PC-3 (cell line): ENCODE data around the gene TMEM117. TPM values are rescaled to one million over a fixed set of nuclear protein-coding genes. Genes with fewer than 3 reads are reported as not detected.

ENCODE experiments used
- ATAC-seq: fragments of 200-7000 bp; cut with Tn5 transposase; 2 replicates; pipeline ENCODE4 v1.9.1; 2020; ENCODE audit warnings: mild to moderate bottlenecking, moderate library complexity
- BruUV-seq: library from RNA; stranded (reverse); fragments of 400-500 nt; replicated peaks from 2 replicates; lab custom pipeline; 2021; lab: Mats Ljungman, UMichigan
- CTCF ChIA-PET: fragments of 300-600 bp; sonication (Branson Sonifier 250); formaldehyde crosslinking; loops from one replicate; lab custom pipeline; 2022; ENCODE audit warnings: antibody characterized with exemption; lab: Charles Lee
- POLR2A ChIA-PET: fragments of 300-600 bp; sonication (Branson Sonifier 250); formaldehyde crosslinking; loops from one replicate; lab custom pipeline; 2022; ENCODE audit warnings: antibody characterized with exemption; ENCODE audit not compliant: unreplicated experiment; lab: Charles Lee
- DNase-seq: peaks from one replicate; pipeline ENCODE4 v3.0.0-alpha.2; 2015
- H2AFZ ChIP-seq: fragments of 300-600 bp; sonication (generic); 2 replicates; pipeline ENCODE4 v1.6.0; 2016; ENCODE audit warnings: antibody characterized with exemption, low read length
- H3F3A ChIP-seq: fragments of 300-600 bp; sonication (generic); one replicate; pipeline ENCODE4 v1.6.0; 2017; ENCODE audit warnings: antibody characterized with exemption, low read length, control low read depth, mild to moderate bottlenecking; ENCODE audit not compliant: unreplicated experiment
- H3K27ac ChIP-seq: fragments of 300-600 bp; sonication (generic); 2 replicates; pipeline ENCODE4 v1.5.1; 2016; ENCODE audit warnings: mild to moderate bottlenecking, low read length
- H3K27me3 ChIP-seq: fragments of 300-600 bp; sonication (generic); 2 replicates; pipeline ENCODE4 v1.6.1; 2016; ENCODE audit warnings: low read length, mixed read lengths
- H3K36me3 ChIP-seq: fragments of 300-600 bp; sonication (generic); 2 replicates; pipeline ENCODE4 v1.6.1; 2016; ENCODE audit warnings: low read depth, mixed run types, low read length, mixed read lengths
- H3K4me1 ChIP-seq: fragments of 300-600 bp; sonication (generic); 2 replicates; pipeline ENCODE4 v1.5.1; 2016; ENCODE audit warnings: low read length; ENCODE audit not compliant: insufficient read depth
- H3K4me2 ChIP-seq: fragments of 300-600 bp; sonication (generic); 2 replicates; pipeline ENCODE4 v1.6.0; 2016; ENCODE audit warnings: low read length
- H3K4me3 ChIP-seq: fragments of 300-600 bp; sonication (generic); 2 replicates; pipeline ENCODE4 v1.5.1; 2016; ENCODE audit warnings: mild to moderate bottlenecking, low read length, mixed read lengths
- H3K79me2 ChIP-seq: fragments of 300-600 bp; sonication (generic); 2 replicates; pipeline ENCODE4 v1.6.1; 2017; ENCODE audit warnings: low read length, mixed read lengths
- H3K9ac ChIP-seq: fragments of 300-600 bp; sonication (generic); 2 replicates; pipeline ENCODE4 v1.6.0; 2016; ENCODE audit warnings: mild to moderate bottlenecking, low read length
- H3K9me2 ChIP-seq: fragments of 300-600 bp; sonication (generic); replicated peaks from 2 replicates; pipeline ENCODE4 v1.6.1; 2016; ENCODE audit warnings: mixed run types, low read length, mixed read lengths
- H3K9me3 ChIP-seq: fragments of 300-600 bp; sonication (generic); 2 replicates; pipeline ENCODE4 v1.6.1; 2016; ENCODE audit warnings: low read length, mixed read lengths
- H4K20me1 ChIP-seq: fragments of 300-600 bp; sonication (generic); 2 replicates; pipeline ENCODE4 v1.6.1; 2016; ENCODE audit warnings: low read length, mixed read lengths
- EZH2 ChIP-seq: fragments of 300-600 bp; sonication (generic); IDR thresholded peaks from one replicate; pipeline ENCODE4 v1.6.1; 2017; ENCODE audit warnings: antibody characterized with exemption, mild to moderate bottlenecking, low read length; ENCODE audit not compliant: unreplicated experiment
- EZH2phosphoT487 ChIP-seq: fragments of 300-600 bp; sonication (generic); IDR thresholded peaks from 2 replicates; pipeline ENCODE4 v1.6.1; 2018; ENCODE audit warnings: mild to moderate bottlenecking, antibody characterized with exemption, low read length, borderline replicate concordance
- intact Hi-C: fragments of 100-400 bp; cut with micrococcal nuclease; formaldehyde crosslinking; loops from 2 replicates; pipeline ENCODE4 v1.9.0; 2023
- total RNA-seq: library from RNA; depleted of rRNA; stranded (reverse); fragments of >200 nt; gene quantifications from 2 replicates; pipeline ENCODE4 v1.2.3, GENCODE V29; 2014
- TF ChIP-seq, protein P1 (sequence below): fragments of 300-600 bp; sonication (generic); conservative IDR thresholded peaks from 2 replicates; pipeline ENCODE4 v1.5.1; 2017; ENCODE audit warnings: antibody characterized with exemption, low read depth, mild to moderate bottlenecking, low read length

Gene TMEM117
- total RNA-seq, 1 experiment from 2014 or later = 9.0 TPM

- intact Hi-C loops = no loop called here
- H4K20me1 ChIP-seq = no peaks in the 10 kb centered on the region
- H3K36me3 ChIP-seq = no peaks in the 10 kb centered on the region
- H3K9me3 ChIP-seq = no peaks in the 10 kb centered on the region
- no peak for TF ChIP-seq EZH2phosphoT487
- TF ChIP-seq, protein P1, sequence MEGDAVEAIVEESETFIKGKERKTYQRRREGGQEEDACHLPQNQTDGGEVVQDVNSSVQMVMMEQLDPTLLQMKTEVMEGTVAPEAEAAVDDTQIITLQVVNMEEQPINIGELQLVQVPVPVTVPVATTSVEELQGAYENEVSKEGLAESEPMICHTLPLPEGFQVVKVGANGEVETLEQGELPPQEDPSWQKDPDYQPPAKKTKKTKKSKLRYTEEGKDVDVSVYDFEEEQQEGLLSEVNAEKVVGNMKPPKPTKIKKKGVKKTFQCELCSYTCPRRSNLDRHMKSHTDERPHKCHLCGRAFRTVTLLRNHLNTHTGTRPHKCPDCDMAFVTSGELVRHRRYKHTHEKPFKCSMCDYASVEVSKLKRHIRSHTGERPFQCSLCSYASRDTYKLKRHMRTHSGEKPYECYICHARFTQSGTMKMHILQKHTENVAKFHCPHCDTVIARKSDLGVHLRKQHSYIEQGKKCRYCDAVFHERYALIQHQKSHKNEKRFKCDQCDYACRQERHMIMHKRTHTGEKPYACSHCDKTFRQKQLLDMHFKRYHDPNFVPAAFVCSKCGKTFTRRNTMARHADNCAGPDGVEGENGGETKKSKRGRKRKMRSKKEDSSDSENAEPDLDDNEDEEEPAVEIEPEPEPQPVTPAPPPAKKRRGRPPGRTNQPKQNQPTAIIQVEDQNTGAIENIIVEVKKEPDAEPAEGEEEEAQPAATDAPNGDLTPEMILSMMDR = no peak
- no peak for TF ChIP-seq EZH2
- no peak overlapping the region for H3K27ac ChIP-seq
- DNase-seq (no peak), ATAC-seq (no peak)
- no peaks in the 10 kb centered on the region for H3K79me2 ChIP-seq
- no peak overlapping the region for H3K4me2 ChIP-seq
- ChIA-PET POLR2A (no interaction called here), CTCF (no interaction called here)
- H3K9ac ChIP-seq = no peak overlapping the region
- H3K4me1 ChIP-seq = no peaks in the 10 kb centered on the region
- BruUV-seq = no TSS peak
- H3F3A ChIP-seq = no peaks in the 10 kb centered on the region
- no peak overlapping the region for H2AFZ ChIP-seq
- H3K4me3 ChIP-seq = no peak overlapping the region
- no peaks in the 10 kb centered on the region for H3K27me3 ChIP-seq
- no peaks in the 10 kb centered on the region for H3K9me2 ChIP-seq
Observed at GRCh38 chr12:44258246-44258645, 422.4 kb downstream of the TMEM117 start.

DNA sequence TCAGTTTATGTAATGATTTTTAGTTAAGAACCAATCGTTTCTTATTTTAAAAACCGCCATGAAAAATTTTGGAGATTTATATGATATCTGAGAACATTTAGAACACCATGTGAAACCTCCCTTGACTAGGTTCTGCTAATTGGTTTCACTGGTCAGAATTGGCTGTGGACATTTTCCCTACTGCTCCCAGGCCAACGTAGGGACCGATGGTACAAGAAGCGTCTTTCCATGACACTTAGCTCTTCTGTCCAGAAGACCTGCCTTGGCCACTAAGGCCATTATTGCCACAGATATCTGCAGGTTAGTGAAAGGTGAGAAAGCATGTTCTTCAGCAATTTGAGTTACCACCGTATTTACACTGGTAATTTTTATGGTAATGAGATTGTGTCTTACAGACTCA lies 424.0 kb downstream of the TMEM117 start:
- H3K79me2 ChIP-seq = no peaks in the 10 kb centered on the region
- H3K4me3 ChIP-seq = no peak overlapping the region
- no peak overlapping the region for H3K9ac ChIP-seq
- intact Hi-C loops = no loop called here
- no peak overlapping the region for H3K4me2 ChIP-seq
- H3K4me1 ChIP-seq = no peaks in the 10 kb centered on the region
- H3F3A ChIP-seq = no peaks in the 10 kb centered on the region
- no peaks in the 10 kb centered on the region for H3K9me3 ChIP-seq
- no peak overlapping the region for H3K27ac ChIP-seq
- H3K36me3 ChIP-seq = no peaks in the 10 kb centered on the region
- H4K20me1 ChIP-seq = no peaks in the 10 kb centered on the region
- ATAC-seq (no peak), DNase-seq (no peak)
- no peaks in the 10 kb centered on the region for H3K9me2 ChIP-seq
- CTCF ChIA-PET = no interaction called here
- no TSS peak for BruUV-seq
- no peak for TF ChIP-seq EZH2
- TF ChIP-seq, protein P1 = no peak
- TF ChIP-seq EZH2phosphoT487 = no peak
- no peaks in the 10 kb centered on the region for H3K27me3 ChIP-seq
- H2AFZ ChIP-seq = no peak overlapping the region
- POLR2A ChIA-PET = no interaction called here

GRCh38 chr12:44260581-44260980 lies 424.7 kb downstream of the TMEM117 start:
- H3K4me1 ChIP-seq = no peaks in the 10 kb centered on the region
- CTCF ChIA-PET = no interaction called here
- no peak overlapping the region for H3K4me3 ChIP-seq
- POLR2A ChIA-PET = no interaction called here
- H4K20me1 ChIP-seq = no peaks in the 10 kb centered on the region
- H3K36me3 ChIP-seq = no peaks in the 10 kb centered on the region
- no peaks in the 10 kb centered on the region for H3K9me2 ChIP-seq
- intact Hi-C loops = no loop called here
- no peak overlapping the region for H3K4me2 ChIP-seq
- H3K9me3 ChIP-seq = no peaks in the 10 kb centered on the region
- BruUV-seq = no TSS peak
- H3K27ac ChIP-seq = no peak overlapping the region
- no peak overlapping the region for H2AFZ ChIP-seq
- TF ChIP-seq EZH2phosphoT487 = no peak
- DNase-seq (no peak), ATAC-seq (no peak)
- no peaks in the 10 kb centered on the region for H3K79me2 ChIP-seq
- no peaks in the 10 kb centered on the region for H3K27me3 ChIP-seq
- H3F3A ChIP-seq = no peaks in the 10 kb centered on the region
- H3K9ac ChIP-seq = no peak overlapping the region
